NCI-H510A treated with DMSO at 0.1 percent for 48 hours (cell line): ENCODE results near the gene OR6K2.

Experiments used
- DNase-seq: peaks from one replicate; lab custom pipeline; 2025; lab: John Stamatoyannopoulos, UW

Gene OR6K2

DNA sequence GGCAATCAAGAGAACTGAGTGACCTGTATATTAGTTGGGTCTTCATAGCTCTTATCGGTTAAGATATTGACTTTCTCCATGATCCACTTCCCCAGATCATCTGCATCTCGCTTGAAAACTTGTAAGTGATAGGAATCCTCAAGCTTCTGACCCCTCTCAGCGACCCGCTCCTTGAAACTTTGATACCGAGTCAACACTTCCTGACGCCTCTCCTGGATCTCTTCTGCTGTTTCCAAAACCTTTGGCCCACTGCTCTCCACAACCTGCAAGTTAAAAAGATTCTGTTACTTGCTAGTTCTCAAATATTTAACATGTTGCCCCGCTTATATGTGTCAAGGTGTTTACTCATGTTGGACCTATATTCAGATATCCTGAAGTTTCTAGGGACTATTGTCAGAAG lies 15.4 kb downstream of the OR6K2 start:
- no peak for DNase-seq

DNA sequence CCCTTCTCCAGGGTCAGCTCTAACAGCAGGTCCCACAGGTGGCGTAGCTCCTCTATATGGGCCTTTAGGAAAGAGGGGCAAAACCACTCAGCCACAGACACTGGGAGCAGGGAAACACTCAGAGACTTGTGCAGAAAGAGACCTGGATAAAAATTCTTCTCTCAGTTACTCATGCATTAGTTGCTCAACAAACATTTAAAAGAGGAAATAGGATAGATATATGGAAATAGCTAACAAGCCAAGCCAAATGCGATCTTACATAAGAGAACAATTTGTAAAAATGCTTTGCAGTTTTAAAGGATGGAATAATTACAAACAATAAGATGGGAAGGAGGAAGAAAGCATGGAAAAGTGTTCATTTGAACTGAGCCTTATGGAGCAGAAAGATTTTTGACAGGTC lies 18.8 kb downstream of the OR6K2 start:
- DNase-seq: no peak

GRCh38 chr1:158679289-158679688 lies 21.2 kb downstream of the OR6K2 start:
- no peak for DNase-seq

DNA sequence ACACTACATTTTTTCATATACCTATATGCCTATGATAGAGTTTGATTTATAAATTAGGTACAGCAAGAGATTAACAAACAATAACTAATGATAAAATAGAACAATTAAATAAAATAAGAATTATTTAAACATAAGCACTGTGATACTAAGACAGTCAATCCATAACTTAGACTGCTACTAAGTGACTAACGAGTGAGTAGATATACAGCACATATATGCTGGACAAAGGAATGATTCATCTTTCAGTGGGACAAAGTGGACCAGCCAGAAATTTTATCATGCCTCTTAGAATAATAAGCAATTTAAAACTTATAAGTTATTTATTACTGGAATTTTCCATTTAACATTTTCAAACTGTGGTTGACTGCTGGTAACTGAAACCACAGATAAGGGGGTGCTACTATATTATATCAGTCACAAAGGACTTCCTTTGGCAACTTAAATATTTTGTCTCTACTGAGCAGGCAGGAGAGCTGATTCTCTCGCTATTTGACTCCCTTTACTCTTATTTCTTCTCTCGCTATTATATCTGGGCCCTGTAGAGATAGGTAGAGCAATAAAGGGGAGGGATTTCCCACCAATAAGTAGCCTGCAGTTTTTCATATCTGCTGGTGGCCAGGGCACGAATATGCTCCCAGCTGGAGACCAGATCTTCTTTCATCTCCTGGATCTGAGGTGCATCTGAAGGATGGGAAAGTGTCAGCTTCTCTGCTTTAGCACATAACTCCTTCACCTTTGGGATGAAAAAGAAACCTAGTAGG lies 24.7 kb downstream of the OR6K2 start:
- no peak for DNase-seq

DNA sequence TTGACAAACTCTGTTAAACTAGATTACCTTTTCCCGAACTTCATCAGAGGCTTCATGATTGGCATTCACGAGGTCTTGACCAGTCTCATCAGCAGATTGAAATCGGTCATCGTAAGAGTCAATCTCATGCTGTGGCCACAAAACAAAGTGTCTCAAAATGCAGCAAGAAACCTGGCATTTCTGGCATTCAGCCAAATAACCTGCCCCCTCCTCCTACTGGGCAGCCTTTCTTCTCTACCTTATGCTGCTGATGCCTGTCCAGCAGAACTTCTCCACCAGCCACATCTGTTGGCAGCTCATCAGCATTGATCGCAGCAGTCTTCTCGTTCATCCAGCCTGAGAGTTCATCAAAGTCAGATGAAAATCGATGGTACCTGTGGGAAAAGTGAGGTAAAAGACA lies 26.1 kb downstream of the OR6K2 start:
- DNase-seq: no peak

- DNase-seq: no peak
Observed at GRCh38 chr1:158666037-158666436, 34.4 kb downstream of the OR6K2 start.

GRCh38 chr1:158654571-158654970 lies 45.9 kb downstream of the OR6K2 start:
- peak; percentile 59 for DNase-seq

- peak; percentile 26 for DNase-seq
Observed at GRCh38 chr1:158654086-158654485, 46.4 kb downstream of the OR6K2 start.

DNA sequence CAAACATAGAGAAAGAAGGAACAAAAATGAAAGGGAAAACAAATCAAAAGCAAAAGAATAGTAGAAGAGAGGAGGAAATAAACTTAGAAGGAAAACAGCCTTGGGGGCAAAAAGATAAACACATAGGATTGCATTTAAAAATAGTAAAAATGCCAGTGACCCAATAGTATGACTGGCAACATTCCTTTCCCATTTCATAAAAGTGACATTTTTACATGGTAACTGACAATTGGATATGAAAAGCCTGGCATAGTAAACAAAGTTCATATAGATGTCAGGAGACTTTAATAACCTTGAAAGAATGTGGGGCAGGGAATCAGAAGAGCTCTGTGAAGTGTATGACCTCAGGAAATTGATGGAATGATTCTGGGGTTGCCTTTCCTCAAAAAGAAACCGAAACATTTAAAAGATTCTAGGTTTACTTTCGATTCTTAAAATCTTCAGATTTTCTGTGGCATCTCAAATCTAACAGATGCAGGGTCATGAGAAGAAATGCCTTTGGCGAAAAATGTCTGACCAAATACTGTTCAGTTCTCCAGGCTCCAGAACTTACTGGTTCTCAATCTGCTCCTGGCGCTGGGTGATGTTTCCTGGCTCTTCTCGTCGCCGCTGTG lies 47.6 kb downstream of the OR6K2 start:
- no peak for DNase-seq
